Spinal cord (tissue), 10 donors: Measurements from ENCODE around the gene TMPRSS11A. TPM values are rescaled to one million over a fixed set of nuclear protein-coding genes. Genes with fewer than 3 reads are reported as not detected.

Source experiments
- DNase-seq, 6 donors: peaks; one replicate each; pipeline versions ENCODE4 v3.0.0 to v3.0.0-alpha.2; 2013 to 2015; ENCODE audit warnings: low spot score in 6 of 6, low read depth in 4 of 6
- H3K27ac ChIP-seq: one replicate; pipeline ENCODE4 v1.5.1; 2013; ENCODE audit warnings: low read depth, low read length, control low read depth
- H3K27me3 ChIP-seq: one replicate; pipeline ENCODE4 v1.6.1; 2013; ENCODE audit warnings: low read length; ENCODE audit not compliant: control insufficient read depth, insufficient read depth
- H3K36me3 ChIP-seq: one replicate; pipeline ENCODE4 v1.6.1; 2013; ENCODE audit warnings: low read length; ENCODE audit not compliant: control insufficient read depth, insufficient read depth
- H3K4me1 ChIP-seq: one replicate; pipeline ENCODE4 v1.6.1; 2013; ENCODE audit warnings: low read length; ENCODE audit not compliant: control insufficient read depth, insufficient read depth
- H3K4me3 ChIP-seq: one replicate; pipeline ENCODE4 v1.5.1; 2013; ENCODE audit warnings: low read depth, low read length, control low read depth
- H3K9me3 ChIP-seq: one replicate; pipeline ENCODE4 v1.6.1; 2013; ENCODE audit warnings: low read length; ENCODE audit not compliant: control insufficient read depth, insufficient read depth
- WGBS: methylation state at CpG from one replicate; pipeline ENCODE4 v1.1.5; 2013; ENCODE audit warnings: missing lambda C conversion rate; ENCODE audit not compliant: insufficient coverage; 5-methylcytosine and 5-hydroxymethylcytosine counted together
- polyA plus RNA-seq, 2 donors: library from polyadenylated mRNA; unstranded; fragments of 120-200 nt; gene quantifications; one replicate each; pipeline ENCODE4 v1.2.1, GENCODE V29; 2013; ENCODE audit not compliant: insufficient read length in 2 of 2
- total RNA-seq, 2 donors: library from RNA; depleted of rRNA in 1 of 2; stranded (reverse); fragments of 120-200 nt in 1 of 2; fragments of >200 nt in 1 of 2; gene quantifications; one replicate each; pipeline versions ENCODE4 v1.2.3 to v1.2.4, GENCODE V29; 2013 to 2014
- donor health status: healthy.

The TMPRSS11A gene
- total and polyA plus RNA-seq, 4 donors = 0.05 TPM; not detected in 3

DNA sequence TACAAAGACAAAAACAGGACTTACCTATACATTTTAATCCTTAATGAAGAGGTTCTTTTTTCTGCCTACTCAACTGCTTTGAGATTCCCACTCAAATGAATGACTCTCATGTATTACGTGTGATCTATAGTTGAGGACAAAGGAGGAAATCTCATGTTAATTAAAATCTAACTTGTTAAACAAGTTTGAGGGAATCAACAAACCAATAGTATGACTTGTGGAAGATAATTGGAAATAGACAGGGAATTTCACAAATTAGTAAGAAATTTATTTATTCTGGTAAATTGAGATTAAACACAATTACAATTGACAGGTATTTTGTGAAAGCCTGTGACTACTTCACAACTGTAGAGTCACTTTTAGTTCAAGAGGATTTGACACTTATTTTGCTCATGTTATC is 79.4 kb downstream of the TMPRSS11A start, which contains the start of gene TMPRSS11D:
Gene TMPRSS11D, minus strand, starts transcription at position 101 of the 400 bp plus-strand sequence. Its CDS starts 69 bp downstream, at position 32.
- Histone ChIP-seq H3K27me3 (no peaks in the 10 kb centered on the region), H3K4me3 (no peak within 1 kb of the TSS), H3K36me3 (no peaks in the 10 kb centered on the region), H3K27ac (no peak within 1 kb of the TSS), H3K4me1 (no peaks in the 10 kb centered on the region), H3K9me3 (no peaks in the 10 kb centered on the region)
- no CpG with 5 or more reads among the region's 1 CpG for WGBS
- no peak for DNase-seq

DNA sequence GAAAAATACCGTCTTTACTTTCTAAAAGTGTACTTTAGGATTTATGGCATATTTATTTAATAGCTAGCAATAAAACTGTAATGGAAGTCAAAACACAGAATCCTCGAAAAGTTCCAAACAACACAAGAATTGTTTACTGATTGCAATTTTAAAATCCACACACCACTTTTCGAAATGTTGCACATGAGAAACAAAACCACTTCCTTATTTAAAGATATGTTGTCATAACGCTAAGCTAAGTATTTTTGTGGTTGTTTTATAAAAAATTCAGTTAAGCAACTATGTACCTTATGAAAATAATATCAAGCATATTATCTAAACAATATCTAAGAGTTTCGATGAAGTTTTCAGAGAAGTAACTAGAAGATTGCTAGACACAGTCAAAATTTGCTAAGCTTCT is 79.8 kb downstream of the TMPRSS11A start:
- Histone ChIP-seq H3K36me3 (no peaks in the 10 kb centered on the region), H3K27ac (no peak overlapping the region), H3K9me3 (no peaks in the 10 kb centered on the region), H3K4me3 (no peak overlapping the region), H3K4me1 (no peaks in the 10 kb centered on the region), H3K27me3 (no peaks in the 10 kb centered on the region)
- DNase-seq = no peak
- WGBS = no CpG with 5 or more reads among the region's 5 CpGs

DNA sequence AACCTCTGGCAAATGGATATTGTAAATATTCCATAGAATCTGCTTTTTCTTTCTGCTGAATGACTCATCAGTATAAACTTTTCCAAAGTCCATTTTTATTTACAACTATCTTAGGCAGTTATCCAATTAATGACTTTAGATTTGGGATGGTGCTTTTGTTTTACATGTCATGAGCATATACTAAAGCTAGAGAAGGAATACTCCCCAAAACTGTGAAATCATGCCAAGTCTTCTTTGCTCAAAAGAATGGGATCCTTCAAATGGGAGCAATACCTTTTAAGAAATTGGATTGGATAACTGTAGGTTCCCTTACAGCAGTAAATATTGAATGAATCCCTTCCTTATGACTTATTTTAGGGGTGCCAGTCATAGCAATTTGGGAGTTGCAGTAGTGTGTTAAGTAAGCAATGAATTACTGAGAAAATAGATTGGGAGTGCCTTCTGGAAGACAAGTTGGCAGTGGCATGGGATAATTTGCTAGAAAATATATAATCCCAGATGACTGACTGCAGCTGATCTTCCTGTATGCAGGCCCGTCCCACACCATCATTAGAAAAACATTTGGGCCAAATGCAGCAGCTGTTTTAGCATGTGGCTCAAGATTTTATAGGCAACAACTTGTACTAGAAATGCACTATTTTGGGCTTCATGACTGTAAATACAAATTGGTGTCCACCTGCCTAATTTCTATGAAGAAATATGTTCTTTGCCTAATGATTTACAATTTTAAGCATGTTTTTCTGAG is 82.3 kb downstream of the TMPRSS11A start:
- WGBS = no CpG with 5 or more reads among the region's 1 CpG
- H3K4me1 ChIP-seq = no peaks in the 10 kb centered on the region
- peak in 2 of 6 donors; percentile 50 to 74 for DNase-seq
- H3K4me3 ChIP-seq = no peak overlapping the region
- no peak overlapping the region for H3K27ac ChIP-seq
- H3K27me3 ChIP-seq = no peaks in the 10 kb centered on the region
- no peaks in the 10 kb centered on the region for H3K9me3 ChIP-seq
- H3K36me3 ChIP-seq = no peaks in the 10 kb centered on the region

DNA sequence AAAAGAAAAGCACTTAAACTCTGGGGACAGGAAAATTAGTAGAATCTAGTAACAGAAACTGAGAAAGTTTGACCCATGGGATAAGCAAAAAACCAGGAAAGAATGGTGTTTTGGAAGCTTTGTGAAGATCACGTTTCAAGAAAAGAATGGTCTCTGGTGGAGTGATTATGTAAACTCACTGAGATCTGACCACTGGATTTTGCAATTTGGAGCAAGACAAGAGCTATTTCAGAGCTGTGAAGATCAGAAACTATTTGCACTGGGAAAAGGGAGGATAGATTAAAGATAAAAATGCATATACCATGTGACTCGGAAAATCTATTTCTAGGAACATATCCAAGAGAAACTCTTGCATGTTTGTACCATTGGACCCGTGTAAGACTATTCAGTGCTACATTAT is 83.8 kb downstream of the TMPRSS11A start:
- H3K4me1 ChIP-seq = no peaks in the 10 kb centered on the region
- no peak for DNase-seq

DNA sequence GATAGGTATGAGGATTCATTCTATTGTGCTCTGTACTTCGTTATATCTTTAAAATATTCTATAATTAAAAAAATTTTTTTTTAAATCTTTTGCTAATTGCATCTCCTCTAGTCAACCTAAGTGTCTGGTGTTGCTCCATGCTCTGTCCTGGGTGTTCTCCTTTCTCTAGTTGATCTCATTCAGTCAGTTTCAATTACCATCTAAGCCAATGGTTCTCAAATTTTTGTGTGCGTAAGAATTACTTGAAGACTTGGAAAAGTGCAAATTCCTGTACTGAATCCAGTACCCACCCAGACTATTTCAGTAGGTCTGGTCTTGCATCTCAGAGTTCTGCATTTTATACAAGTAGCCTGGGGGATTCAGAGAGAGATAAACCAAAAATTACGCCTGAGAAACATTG is 86.2 kb downstream of the TMPRSS11A start:
- H3K27me3 ChIP-seq = no peaks in the 10 kb centered on the region
- no peaks in the 10 kb centered on the region for H3K9me3 ChIP-seq
- no peaks in the 10 kb centered on the region for H3K4me1 ChIP-seq
- no peak overlapping the region for H3K27ac ChIP-seq
- WGBS = 100% methylated on average over 1 of the region's 3 CpGs
- H3K4me3 ChIP-seq = no peak overlapping the region
- H3K36me3 ChIP-seq = no peaks in the 10 kb centered on the region
- no peak for DNase-seq

More for the DNA sequence above, 83.8 kb downstream of the TMPRSS11A start:
- Histone ChIP-seq H3K27me3 (no peaks in the 10 kb centered on the region), H3K27ac (no peak overlapping the region), H3K36me3 (no peaks in the 10 kb centered on the region), H3K4me3 (no peak overlapping the region), H3K9me3 (no peaks in the 10 kb centered on the region)
- WGBS = 100% methylated on average over 1 of the region's 3 CpGs

DNA sequence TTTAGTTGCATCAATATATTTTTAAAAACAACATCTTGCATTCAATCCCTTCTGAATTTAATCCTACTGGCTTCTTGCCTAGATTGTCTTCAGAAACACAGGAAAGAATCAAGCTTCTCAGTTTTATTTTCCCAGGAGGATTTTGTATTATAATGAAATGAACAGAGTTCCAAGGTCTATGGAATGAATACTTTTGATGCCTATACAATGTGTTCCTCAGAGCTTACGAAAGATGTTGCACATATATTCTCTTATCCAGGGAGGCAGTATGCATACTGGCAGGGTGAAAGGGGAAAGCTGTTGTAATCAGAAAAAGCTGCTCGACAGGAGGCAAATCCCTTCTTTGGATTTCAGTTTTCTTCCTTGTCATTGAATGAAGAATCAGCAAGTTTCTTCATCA is 88.3 kb downstream of the TMPRSS11A start:
- DNase-seq = no peak
- Histone ChIP-seq H3K27ac (no peak overlapping the region), H3K27me3 (no peaks in the 10 kb centered on the region), H3K4me1 (no peaks in the 10 kb centered on the region), H3K9me3 (no peaks in the 10 kb centered on the region), H3K4me3 (no peak overlapping the region), H3K36me3 (no peaks in the 10 kb centered on the region)
- WGBS = no CpG with 5 or more reads among the region's 2 CpGs

DNA sequence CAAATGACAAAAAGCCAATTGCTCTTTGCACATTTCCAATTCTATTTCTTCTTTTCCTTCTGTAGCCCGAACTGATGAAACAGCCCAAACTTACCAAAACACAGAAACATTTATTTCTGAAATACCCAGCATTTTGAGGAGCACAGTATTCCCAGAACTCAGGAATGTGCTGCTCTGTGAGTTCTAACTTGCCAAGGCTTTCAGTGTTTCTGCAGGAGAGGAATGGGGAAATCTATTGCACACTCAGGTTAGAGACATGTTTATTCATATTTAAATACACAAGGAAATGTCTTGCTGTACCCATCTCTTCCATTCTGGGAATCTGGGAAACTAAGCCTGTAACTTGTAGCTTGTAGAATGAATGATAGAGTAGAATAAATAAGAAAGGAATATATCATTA is 90.2 kb downstream of the TMPRSS11A start:
- no CpG with 5 or more reads among the region's 1 CpG for WGBS
- Histone ChIP-seq H3K27ac (no peak overlapping the region), H3K4me1 (no peaks in the 10 kb centered on the region), H3K9me3 (no peaks in the 10 kb centered on the region), H3K36me3 (no peaks in the 10 kb centered on the region), H3K27me3 (no peaks in the 10 kb centered on the region), H3K4me3 (no peak overlapping the region)
- DNase-seq = no peak

DNA sequence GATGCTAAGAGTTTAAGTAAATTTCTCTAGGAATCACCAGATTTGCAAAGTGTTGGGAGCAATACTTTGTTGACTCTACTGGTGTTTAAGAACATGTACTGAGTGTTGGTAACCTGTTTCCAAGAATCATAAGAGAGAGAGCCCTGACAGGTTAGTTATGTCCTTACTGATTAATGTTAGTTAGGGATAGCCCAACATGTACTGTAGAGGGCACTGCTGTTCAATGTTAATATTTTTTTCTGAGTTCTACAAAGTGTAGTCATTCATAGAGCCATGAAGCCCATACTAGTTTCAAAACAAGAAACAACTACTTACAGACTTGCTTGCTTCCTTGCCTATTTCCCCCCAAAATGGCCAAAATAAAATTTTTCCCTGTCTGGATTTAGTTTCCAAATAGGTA is 91.4 kb downstream of the TMPRSS11A start:
- Histone ChIP-seq H3K27me3 (no peaks in the 10 kb centered on the region), H3K4me1 (no peaks in the 10 kb centered on the region), H3K36me3 (no peaks in the 10 kb centered on the region)

DNA sequence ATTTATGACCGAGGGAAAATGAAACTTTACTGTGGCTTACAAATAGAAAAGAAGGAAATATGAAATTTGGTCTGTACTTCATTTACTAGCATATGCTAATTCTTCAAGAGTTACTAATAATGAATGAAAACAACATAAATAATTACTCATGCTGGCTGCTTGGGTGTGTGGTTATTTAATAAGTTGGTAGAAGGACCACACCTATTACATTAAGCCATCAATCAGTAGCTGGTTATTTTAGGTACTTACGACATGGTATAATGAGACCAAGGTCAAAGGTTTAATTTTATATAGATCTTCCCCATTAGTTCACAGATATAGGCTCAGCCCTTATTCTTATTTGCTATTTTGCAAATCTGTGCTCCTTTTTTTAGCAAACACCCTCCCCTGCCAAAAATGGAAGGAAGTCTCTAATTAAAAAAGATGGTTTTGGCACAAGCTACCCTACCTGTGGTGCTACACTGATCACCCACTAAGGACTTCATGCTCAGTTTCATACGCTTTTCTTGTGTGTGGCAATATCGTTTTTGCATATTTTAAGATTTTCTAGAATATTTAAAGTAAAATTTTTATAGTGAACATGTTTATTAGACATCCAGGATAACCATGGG is 93.6 kb downstream of the TMPRSS11A start:
- H3K9me3 ChIP-seq = no peaks in the 10 kb centered on the region
- no peak overlapping the region for H3K4me3 ChIP-seq
- no peak overlapping the region for H3K27ac ChIP-seq
- H3K36me3 ChIP-seq = no peaks in the 10 kb centered on the region
- no CpG with 5 or more reads among the region's 4 CpGs for WGBS
- H3K27me3 ChIP-seq = no peaks in the 10 kb centered on the region
- no peaks in the 10 kb centered on the region for H3K4me1 ChIP-seq
- no peak for DNase-seq

More for the DNA sequence above, 91.4 kb downstream of the TMPRSS11A start:
- DNase-seq = peak in 1 of 6 donors; percentile 11
- Histone ChIP-seq H3K4me3 (no peak overlapping the region), H3K9me3 (no peaks in the 10 kb centered on the region), H3K27ac (no peak overlapping the region)

DNA sequence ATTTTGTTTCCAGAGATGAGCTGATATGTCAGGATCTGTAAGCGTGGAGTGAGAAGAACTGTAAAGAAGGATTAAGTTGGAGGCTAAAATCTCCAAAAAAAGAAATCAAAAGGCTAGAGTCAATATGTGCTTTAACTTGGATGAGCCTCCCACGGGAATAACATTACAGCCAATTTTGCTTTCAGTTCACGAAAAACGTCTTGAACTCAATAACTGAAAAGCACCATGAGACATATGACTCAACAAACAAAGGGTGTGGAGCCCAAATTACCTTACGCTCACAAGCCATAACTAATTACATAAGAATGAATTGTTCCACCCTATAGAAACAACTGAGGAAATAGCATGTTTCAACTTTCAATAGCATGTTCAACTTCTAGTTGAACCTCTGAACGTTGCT is 101.8 kb downstream of the TMPRSS11A start:
- 10% methylated on average over 3 of the region's 6 CpGs for WGBS
- DNase-seq = peak in 1 of 6 donors; percentile 1
- Histone ChIP-seq H3K4me1 (no peaks in the 10 kb centered on the region), H3K9me3 (no peaks in the 10 kb centered on the region), H3K27ac (no peak overlapping the region), H3K4me3 (no peak overlapping the region), H3K27me3 (no peaks in the 10 kb centered on the region), H3K36me3 (no peaks in the 10 kb centered on the region)
